ENCODE measurements around the gene SRSF11. TPM values are rescaled to one million over a fixed set of nuclear protein-coding genes. Genes with fewer than 3 reads are reported as not detected.

Gene SRSF11
- total RNA-seq, 1 donor from 2014 or later, result 146 TPM

GRCh38 chr1:70194601-70195000, 26.6 kb upstream of the SRSF11 start:
- ATAC-seq (no peak), DNase-seq (no peak)
- Histone ChIP-seq H3K36me3 (no peaks in the 10 kb centered on the region), H3K27me3 (no peaks in the 10 kb centered on the region), H3K27ac (no peak overlapping the region), H3K4me1 (no peaks in the 10 kb centered on the region), H3K9me3 (no peaks in the 10 kb centered on the region), H3K4me3 (no peak overlapping the region)
- TF ChIP-seq CTCF (IDR thresholded peaks at IDR 0.05), result no peak
- intact Hi-C loops (cut with DNase I), result no loop called here

- H3K9me3 ChIP-seq, result no peaks in the 10 kb centered on the region
- no peak overlapping the region for H3K4me3 ChIP-seq
- no peaks in the 10 kb centered on the region for H3K36me3 ChIP-seq
- H3K4me1 ChIP-seq, result no peaks in the 10 kb centered on the region
- ATAC-seq, result no peak
- TF ChIP-seq CTCF (IDR thresholded peaks at IDR 0.05), result no peak
- no peaks in the 10 kb centered on the region for H3K27me3 ChIP-seq
- intact Hi-C loops (cut with DNase I), result no loop called here
- H3K27ac ChIP-seq, result no peak overlapping the region
- no peak for DNase-seq
Measured at GRCh38 chr1:70195342-70195741, 25.8 kb upstream of the SRSF11 start.

GRCh38 chr1:70196333-70196732, 24.8 kb upstream of the SRSF11 start:
- intact Hi-C loops (cut with DNase I), result no loop called here
- no peaks in the 10 kb centered on the region for H3K9me3 ChIP-seq

GRCh38 chr1:70200065-70200464, 21.1 kb upstream of the SRSF11 start:
- DNase-seq, result no peak
- Histone ChIP-seq H3K4me1 (peaks cover 11% of the 10 kb centered on the region), H3K36me3 (no peaks in the 10 kb centered on the region), H3K9me3 (no peaks in the 10 kb centered on the region), H3K27ac (no peak overlapping the region), H3K4me3 (no peak overlapping the region), H3K27me3 (no peaks in the 10 kb centered on the region)
- intact Hi-C loops (cut with DNase I), result no loop called here
- ATAC-seq, result no peak
- no peak for TF ChIP-seq CTCF (IDR thresholded peaks at IDR 0.05)

More at GRCh38 chr1:70196333-70196732, 24.8 kb upstream of the SRSF11 start:
- no peak for DNase-seq
- no peak overlapping the region for H3K4me3 ChIP-seq
- no peaks in the 10 kb centered on the region for H3K36me3 ChIP-seq
- H3K27ac ChIP-seq, result no peak overlapping the region
- H3K27me3 ChIP-seq, result no peaks in the 10 kb centered on the region
- TF ChIP-seq CTCF (IDR thresholded peaks at IDR 0.05), result no peak
- ATAC-seq, result no peak
- H3K4me1 ChIP-seq, result no peaks in the 10 kb centered on the region

- Histone ChIP-seq H3K27me3 (no peaks in the 10 kb centered on the region), H3K36me3 (no peaks in the 10 kb centered on the region), H3K4me1 (peaks cover 23% of the 10 kb centered on the region), H3K9me3 (no peaks in the 10 kb centered on the region), H3K27ac (no peak overlapping the region), H3K4me3 (no peak overlapping the region)
- DNase-seq (no peak), ATAC-seq (no peak)
- no peak for TF ChIP-seq CTCF (IDR thresholded peaks at IDR 0.05)
- intact Hi-C loops (cut with DNase I), result no loop called here
Measured at GRCh38 chr1:70202173-70202758, 18.9 kb upstream of the SRSF11 start.

GRCh38 chr1:70204139-70204538, 17.0 kb upstream of the SRSF11 start:
- Histone ChIP-seq H3K9me3 (no peaks in the 10 kb centered on the region), H3K4me3 (peak overlapping the region; percentile 94), H3K27me3 (no peaks in the 10 kb centered on the region), H3K36me3 (peaks cover 17% of the 10 kb centered on the region), H3K4me1 (peaks cover 41% of the 10 kb centered on the region), H3K27ac (no peak overlapping the region)
- no peak for ATAC-seq
- intact Hi-C loops (cut with DNase I), result no loop called here
- DNase-seq, result no peak
- no peak for TF ChIP-seq CTCF (IDR thresholded peaks at IDR 0.05)

All from upper lobe of right lung (tissue), 1 donor.